ENCODE data around the gene SUPT6H.

Gene SUPT6H
- total RNA-seq = 198 to 258 reads per million in 2 experiments

DNA sequence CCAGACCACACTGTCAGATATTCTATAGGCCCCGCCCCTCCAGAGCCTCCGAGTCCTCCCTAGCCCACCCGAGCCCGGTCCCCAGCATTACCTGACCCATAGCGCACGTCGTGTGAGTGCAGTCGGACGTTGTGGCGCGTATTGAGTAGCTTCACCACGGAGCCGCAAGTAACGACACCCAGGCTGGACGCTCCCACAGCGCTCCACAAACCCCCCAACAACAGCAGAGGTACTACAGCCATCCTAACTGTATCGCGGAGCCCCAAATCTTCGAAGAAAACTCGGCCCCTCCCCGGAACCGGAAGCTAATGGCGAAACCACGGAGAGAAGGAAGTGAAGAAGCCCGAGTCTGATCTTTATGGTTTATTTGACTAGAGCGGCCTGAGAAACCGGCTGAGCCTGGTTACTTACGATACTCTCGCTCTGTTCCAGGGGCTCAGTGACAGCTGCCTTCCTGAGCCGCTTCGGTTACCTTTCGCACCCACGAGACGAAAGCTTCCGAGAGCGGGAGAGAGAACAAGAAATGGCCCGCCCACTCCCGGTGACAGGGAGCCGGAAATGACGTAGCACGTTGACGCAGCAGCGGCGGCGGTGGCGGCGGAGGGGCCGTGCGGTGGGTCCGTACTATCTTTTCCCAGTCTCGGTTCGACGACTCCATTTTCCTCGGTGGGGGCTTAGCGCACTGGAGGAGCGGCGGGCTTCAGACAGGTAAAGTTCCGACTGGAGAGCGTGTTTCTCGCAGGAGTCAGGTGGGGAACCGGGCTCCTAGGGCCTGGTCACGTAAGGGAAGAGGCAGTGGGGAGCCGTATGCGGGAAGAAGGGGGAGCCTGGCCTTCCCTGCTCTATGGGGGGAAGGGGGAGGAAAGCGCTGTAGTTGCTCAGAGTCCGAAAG lies at the start of gene SUPT6H, which contains the start of gene SDF2:
Gene SUPT6H, plus strand, starts transcription at position 571 of the 892 bp plus-strand sequence. CDS start 11,197 bp downstream, outside the sequence.
Gene SDF2, minus strand, starts transcription at position 272 of the 892 bp plus-strand sequence. Its CDS starts 30 bp downstream, at position 242.
- DNase-seq (ENCODE audit: low read depth) = peak; percentile 90

DNA sequence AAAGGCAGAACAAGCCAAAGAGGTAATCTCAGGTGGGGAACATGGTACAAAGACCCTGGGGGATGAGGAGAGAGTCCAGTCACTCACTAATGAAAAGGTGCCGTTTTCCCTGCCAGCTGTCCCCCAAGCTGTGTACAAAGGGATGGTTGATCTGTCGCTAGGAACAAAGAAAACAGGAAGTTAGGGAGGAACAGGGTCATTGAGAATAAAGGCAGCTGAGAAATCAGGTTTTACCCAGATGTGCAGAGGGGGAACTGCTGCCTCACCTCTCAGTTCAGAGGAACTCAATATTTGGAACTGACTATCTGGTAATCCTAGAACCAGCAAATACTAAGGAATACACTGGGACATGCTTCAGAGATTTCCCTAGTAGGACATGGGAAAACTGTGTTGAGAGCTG lies 49.5 kb upstream of the SUPT6H start:
- DNase-seq (ENCODE audit: low read depth) = no peak

- peak; percentile 30 for DNase-seq (ENCODE audit: low read depth)
These were observed 48.8 kb upstream of the SUPT6H start for GRCh38 chr17:28612936-28613872.

- no peak for DNase-seq (ENCODE audit: low read depth)
These were observed 48.0 kb upstream of the SUPT6H start, which contains the start of gene RSKR for GRCh38 chr17:28613931-28614381. TSS of gene RSKR (minus strand) at chr17:28614185. CDS start at chr17:28614161, 24 bp downstream.

- no peak for DNase-seq (ENCODE audit: low read depth)
These were observed 46.6 kb upstream of the SUPT6H start for GRCh38 chr17:28615260-28615940.

DNA sequence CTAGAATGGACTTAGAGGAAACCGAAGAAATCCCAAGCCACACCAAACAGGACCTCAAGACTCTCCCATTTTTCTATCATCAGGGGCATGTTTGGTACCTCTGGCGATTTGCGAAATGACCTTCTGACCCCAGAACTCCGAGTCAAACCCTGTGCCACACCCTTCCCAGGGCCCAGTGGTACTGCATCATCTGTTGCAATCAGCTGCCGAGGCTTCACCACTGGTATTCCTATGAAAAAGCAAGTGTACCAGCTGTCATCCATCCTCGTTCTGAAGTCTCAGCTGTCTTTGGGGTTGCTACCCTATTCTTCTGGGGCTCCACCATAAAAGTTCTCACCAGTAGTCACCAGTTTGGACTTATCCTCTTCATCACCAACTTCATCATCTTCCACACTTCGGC lies 45.7 kb upstream of the SUPT6H start:
- no peak for DNase-seq (ENCODE audit: low read depth)

GRCh38 chr17:28618464-28618863 lies 43.5 kb upstream of the SUPT6H start:
- no peak for DNase-seq (ENCODE audit: low read depth)

GRCh38 chr17:28620010-28620409 lies 42.0 kb upstream of the SUPT6H start:
- no peak for DNase-seq (ENCODE audit: low read depth)

DNA sequence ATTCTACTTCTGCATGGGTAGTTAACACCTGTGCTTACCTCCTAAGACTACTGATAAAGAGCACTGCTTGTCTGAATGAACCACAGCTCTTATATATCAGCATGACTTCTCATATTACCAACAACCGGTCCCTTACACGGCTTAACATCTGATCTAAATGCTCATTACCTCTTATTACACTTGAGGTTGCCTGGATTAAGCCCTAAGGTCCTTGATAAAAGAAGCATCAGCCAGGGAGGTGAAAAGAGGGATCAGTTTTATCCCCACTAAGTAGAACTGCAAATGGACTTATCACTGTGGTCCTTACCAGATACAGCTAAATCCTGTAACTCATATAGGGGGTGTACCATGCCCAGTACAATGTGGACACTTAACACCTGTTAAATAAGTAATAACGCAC lies 39.8 kb upstream of the SUPT6H start:
- DNase-seq (ENCODE audit: low read depth) = no peak

- DNase-seq (ENCODE audit: low read depth) = no peak
These were observed 38.3 kb upstream of the SUPT6H start for GRCh38 chr17:28623696-28624095.

DNA sequence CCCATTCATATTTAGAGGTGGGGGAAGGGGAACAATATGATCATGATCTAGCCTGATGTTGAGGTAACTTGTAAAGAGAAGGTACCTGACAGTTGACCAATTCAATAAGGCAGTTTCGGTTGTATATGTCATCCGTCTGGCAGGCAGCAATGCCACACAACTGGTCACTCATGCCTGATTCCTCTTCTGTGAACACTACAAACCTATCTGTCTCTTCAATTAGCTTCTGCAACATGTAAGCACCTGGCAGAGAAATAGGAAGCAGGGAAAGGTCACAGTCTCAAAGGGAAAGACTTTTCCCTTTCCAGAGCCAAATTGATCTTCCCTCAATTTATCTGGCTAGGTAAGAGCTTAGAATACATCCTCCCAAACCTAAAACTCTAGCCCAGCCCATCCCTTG lies 37.9 kb upstream of the SUPT6H start:
- DNase-seq (ENCODE audit: low read depth) = no peak

- DNase-seq (ENCODE audit: low read depth) = no peak
These were observed 35.2 kb upstream of the SUPT6H start for GRCh38 chr17:28626818-28627217.

DNA sequence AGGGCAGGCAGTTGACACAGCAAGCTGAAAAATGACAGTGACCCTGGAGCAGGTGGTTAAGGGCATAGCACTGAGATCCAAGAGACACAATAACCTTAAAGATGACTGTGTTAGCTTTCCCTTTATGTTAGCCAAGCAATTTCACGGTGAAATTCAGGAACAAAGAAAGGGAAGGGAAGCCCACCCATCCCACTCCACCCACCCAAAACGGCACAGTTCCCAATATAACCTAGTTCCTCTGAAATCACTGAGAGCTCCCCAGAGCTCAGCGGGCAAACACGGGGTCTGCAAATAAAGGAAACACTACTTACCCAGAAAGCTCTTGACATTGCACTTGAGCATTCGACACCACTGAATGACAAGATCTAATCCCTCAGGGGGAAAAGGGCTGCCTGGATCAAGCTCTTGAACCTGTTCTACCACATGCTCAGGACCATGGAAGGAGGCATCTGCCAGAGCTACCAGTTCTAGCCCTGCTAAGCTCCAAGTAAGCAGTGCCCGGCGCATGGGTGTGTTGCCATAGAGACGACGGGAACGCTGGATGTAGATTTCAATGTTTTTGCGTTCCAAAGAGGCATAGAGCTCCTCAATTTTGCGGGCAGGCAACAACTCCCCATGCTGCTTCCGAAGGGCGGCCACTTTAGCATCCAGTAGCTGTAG lies 27.7 kb upstream of the SUPT6H start:
- no peak for DNase-seq (ENCODE audit: low read depth)

DNA sequence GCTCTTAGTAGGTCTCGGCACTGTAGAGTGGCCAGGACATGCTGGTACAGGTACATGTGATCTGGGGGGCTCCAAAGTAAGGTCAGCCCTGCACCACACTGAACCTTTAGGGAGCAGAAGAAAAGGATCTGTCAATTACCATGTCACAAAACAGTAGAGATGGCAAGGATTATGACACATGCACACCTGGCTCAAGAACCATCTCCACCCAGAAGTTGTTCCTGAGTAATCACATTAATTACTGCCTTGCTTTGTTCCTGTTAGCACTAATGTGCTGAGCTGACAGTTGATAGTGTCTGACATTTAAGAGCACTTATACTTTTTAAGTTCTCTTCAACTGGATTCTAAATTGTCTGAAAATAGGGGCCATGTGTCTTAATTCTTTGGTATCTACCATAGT lies 26.5 kb upstream of the SUPT6H start:
- DNase-seq (ENCODE audit: low read depth) = no peak

GRCh38 chr17:28641579-28641978 lies 20.4 kb upstream of the SUPT6H start:
- no peak for DNase-seq (ENCODE audit: low read depth)

DNA sequence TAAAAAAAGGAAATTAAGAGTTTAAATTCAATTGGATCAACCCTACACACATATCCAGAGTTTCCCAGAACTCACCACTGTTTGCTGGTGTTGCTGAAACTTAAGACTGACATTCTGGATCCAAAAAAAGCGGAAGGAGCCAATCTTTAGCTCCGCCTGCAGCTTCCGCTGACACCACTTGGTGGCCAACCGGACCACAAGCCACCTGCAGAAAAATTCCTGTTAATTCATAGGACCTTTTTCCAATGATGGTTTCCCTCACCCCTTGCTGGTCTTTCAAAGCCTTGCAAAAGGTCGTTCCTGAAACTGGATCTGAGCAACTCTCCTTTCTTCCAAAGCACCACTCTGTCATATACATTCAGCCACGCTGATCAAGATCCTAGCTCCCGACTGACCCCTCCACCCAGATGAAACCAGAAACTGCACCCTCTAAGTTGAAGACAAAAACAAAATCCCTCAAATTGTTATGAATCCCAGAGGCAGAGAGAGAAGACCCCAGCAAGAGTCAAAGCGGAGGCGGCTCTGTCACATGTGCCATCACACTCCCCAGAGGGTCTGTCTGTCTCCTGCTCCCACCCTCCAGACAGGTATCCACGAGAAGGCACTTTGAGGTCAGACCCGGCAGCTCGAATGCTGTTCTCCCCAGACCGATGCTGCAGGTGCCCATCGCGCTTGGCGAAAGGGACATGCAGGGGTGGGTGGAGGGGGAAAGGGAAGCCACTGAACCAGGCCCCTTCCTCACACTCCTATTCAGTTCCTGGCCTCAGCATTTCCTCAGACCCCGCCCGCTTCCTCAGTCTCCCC lies 17.8 kb upstream of the SUPT6H start:
- DNase-seq (ENCODE audit: low read depth) = no peak

- DNase-seq (ENCODE audit: low read depth) = peak; percentile 92
These were observed 17.0 kb upstream of the SUPT6H start, which contains the start of gene BLTP2 for GRCh38 chr17:28644787-28645575. TSS of gene BLTP2 (minus strand) at chr17:28645158. CDS start at chr17:28645056, 102 bp downstream.

GRCh38 chr17:28645576-28645939 lies 16.4 kb upstream of the SUPT6H start:
- DNase-seq (ENCODE audit: low read depth) = no peak

DNA sequence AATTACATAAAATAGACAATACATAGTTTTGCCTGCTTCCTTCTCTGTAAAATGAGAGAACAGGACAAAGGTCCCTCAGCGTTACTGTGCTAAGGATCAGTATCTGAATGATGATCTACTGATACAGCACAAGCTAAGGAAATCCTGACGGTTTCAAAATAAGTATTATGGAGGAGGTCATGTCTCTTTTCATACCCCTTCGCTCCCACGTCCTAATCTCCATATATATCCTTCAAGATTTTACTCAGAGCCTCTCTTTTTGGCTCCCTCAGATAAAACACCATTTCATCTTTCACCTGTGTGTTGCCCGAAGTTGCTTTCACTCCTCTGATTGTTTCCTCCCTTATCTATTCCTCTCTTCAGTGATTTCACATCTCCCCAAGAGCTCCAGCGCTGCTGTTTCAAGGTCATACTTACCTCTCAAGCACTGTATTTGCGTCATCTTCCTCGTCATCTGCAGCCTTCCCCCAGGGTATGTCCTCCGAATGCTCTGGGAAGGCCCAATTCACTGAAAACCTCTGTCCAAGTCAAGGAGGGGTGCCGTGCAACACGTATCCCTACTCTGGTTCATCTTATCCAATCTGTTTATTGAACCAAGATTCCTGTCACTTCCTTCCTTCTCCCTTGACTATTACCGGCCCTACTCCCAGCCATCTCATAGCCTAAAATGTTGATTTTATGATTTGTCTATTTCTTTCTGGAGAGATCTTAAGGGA lies 15.8 kb upstream of the SUPT6H start:
- DNase-seq (ENCODE audit: low read depth) = no peak
